ENCODE data around the gene SEMA6A. TPM values are rescaled to one million over a fixed set of nuclear protein-coding genes. Genes with fewer than 3 reads are reported as not detected.

The SEMA6A gene
- total and polyA plus RNA-seq, 2 experiments from 2014 or later = 233 to 400 TPM

- TF ChIP-seq REST (IDR thresholded peaks at IDR 0.05; ENCODE audit: unreplicated experiment) (no peak), STAT1 (IDR thresholded peaks at IDR 0.05; ENCODE audit: unreplicated experiment) (no peak), POLR2AphosphoS5 (IDR thresholded peaks at IDR 0.05; ENCODE audit: low read depth) (no peak), NANOG (IDR thresholded peaks at IDR 0.05; ENCODE audit: borderline replicate concordance) (no peak), ETS1 (IDR thresholded peaks at IDR 0.05) (no peak), JUNB (IDR thresholded peaks at IDR 0.05; ENCODE audit: unreplicated experiment) (no peak)
Observed at GRCh38 chr5:116612431-116612830, 37.8 kb upstream of the SEMA6A start (continued).

- Histone ChIP-seq H2AFZ (peak overlapping the region; percentile 70), H3F3A (replicated peaks; ENCODE audit: low read depth) (no peaks in the 10 kb centered on the region), H3K4me3 (no peak overlapping the region), H3K4me2 (peak overlapping the region; percentile 48; the same call in 1 of the 2 replicates), H3K79me2 (replicated peaks; ENCODE audit: insufficient read depth) (no peaks in the 10 kb centered on the region), H3K36me3 (ENCODE audit: insufficient read depth) (no peaks in the 10 kb centered on the region), H3K27me3 (ENCODE audit: insufficient read depth) (no peaks in the 10 kb centered on the region), H4K20me1 (replicated peaks; ENCODE audit: insufficient read depth) (no peaks in the 10 kb centered on the region), H3K9me2 (ENCODE audit: insufficient read depth) (no peaks in the 10 kb centered on the region), H3K4me1 (ENCODE audit: insufficient read depth) (peaks cover 10% of the 10 kb centered on the region), H3K27ac (ENCODE audit: low read depth) (no peak overlapping the region)
- no peak overlapping the region; the same call in 2 of the 3 replicates for H3K4me3 Mint-ChIP-seq
- H3K27me3 Mint-ChIP-seq (ENCODE audit: insufficient read depth, low read depth, poor library complexity) = no peaks in the 10 kb centered on the region
- H3K4me1 Mint-ChIP-seq = peaks cover 16% of the 10 kb centered on the region
- H3K27ac Mint-ChIP-seq = no peak overlapping the region; the same call in 1 of the 2 replicates
- peaks cover 7% of the 10 kb centered on the region; the same call in 2 of the 3 replicates for H3K36me3 Mint-ChIP-seq (ENCODE audit: low read depth)
- DNase-seq (ENCODE audit: low spot score) = no peak
- ATAC-seq = peak; percentile 51
- peaks cover 7% of the 10 kb centered on the region; the same call in 1 of the 3 replicates for H3K9me3 Mint-ChIP-seq
- TF ChIP-seq ZNF114 (CRISPR knock-in tag; IDR thresholded peaks at IDR 0.05) (no peak), STAT1 (IDR thresholded peaks at IDR 0.05; ENCODE audit: unreplicated experiment) (no peak), ZNF331 (CRISPR knock-in tag; IDR thresholded peaks at IDR 0.05; ENCODE audit: low read depth) (no peak), CREB1 (CRISPR knock-in tag; IDR thresholded peaks at IDR 0.05; ENCODE audit: low read depth) (no peak), ZNF462 (CRISPR knock-in tag; IDR thresholded peaks at IDR 0.05) (no peak), POLR2AphosphoS5 (IDR thresholded peaks at IDR 0.05; ENCODE audit: low read depth) (no peak), EZH2 (IDR thresholded peaks at IDR 0.05; ENCODE audit: low read depth, unreplicated experiment) (no peak)
Observed at GRCh38 chr5:116605310-116606070, 30.9 kb upstream of the SEMA6A start.

Data from GM23338 (cell line).